Neuronal stem cell (in vitro differentiated cells): ENCODE measurements around the gene TMEM181.
A peak's percentile ranks its signal among the peaks of the same experiment; 100 is the strongest.
"Not testable (repeated sequence)": the region's sequence is repeated elsewhere in the genome, so short reads cannot be mapped to it uniquely, and the experiment has no call there.

Experiments
- DNase-seq: peaks from one replicate; pipeline ENCODE4 v3.0.0-alpha.2; 2013; ENCODE audit warnings: low spot score
- H2AFZ ChIP-seq: one replicate; pipeline ENCODE4 v1.6.1; 2013; ENCODE audit warnings: mild to moderate bottlenecking, low read length, inconsistent platforms
- H2AK5ac ChIP-seq: 2 replicates; pipeline ENCODE4 v1.6.1; 2013; ENCODE audit warnings: low read depth, mild to moderate bottlenecking, inconsistent platforms, low read length, moderate library complexity, mixed read lengths
- H2BK120ac ChIP-seq: 2 replicates; pipeline ENCODE4 v1.6.1; 2013; ENCODE audit warnings: low read depth, mild to moderate bottlenecking, inconsistent platforms, low read length, moderate library complexity, mixed read lengths
- H2BK12ac ChIP-seq: one replicate; pipeline ENCODE4 v1.6.1; 2013; ENCODE audit warnings: low read length, inconsistent platforms
- H2BK15ac ChIP-seq: 2 replicates; pipeline ENCODE4 v1.6.1; 2013; ENCODE audit warnings: mild to moderate bottlenecking, low read length, inconsistent platforms, mixed read lengths
- H2BK5ac ChIP-seq: one replicate; pipeline ENCODE4 v1.6.1; 2013; ENCODE audit warnings: inconsistent platforms, mild to moderate bottlenecking, low read length, moderate library complexity
- H3K14ac ChIP-seq: one replicate; pipeline ENCODE4 v1.6.1; 2013; ENCODE audit warnings: low read length, inconsistent platforms
- H3K18ac ChIP-seq: 2 replicates; pipeline ENCODE4 v1.6.1; 2013; ENCODE audit warnings: low read length, inconsistent platforms
- H3K23ac ChIP-seq: 2 replicates; pipeline ENCODE4 v1.6.1; 2013; ENCODE audit warnings: low read depth, mild to moderate bottlenecking, mixed read lengths, low read length, inconsistent platforms; ENCODE audit not compliant: poor library complexity
- H3K27ac ChIP-seq: replicated peaks from 3 replicates; pipeline ENCODE4 v1.5.1; 2013; ENCODE audit warnings: low read length, inconsistent platforms
- H3K27me3 ChIP-seq, 3 experiments: 2 replicates each; pipeline ENCODE4 v1.6.1; 2013; ENCODE audit warnings: low read length in 3 of 3, mild to moderate bottlenecking in 2 of 3, inconsistent platforms in 1 of 3, low read depth in 1 of 3, mixed read lengths in 1 of 3, moderate library complexity in 1 of 3; ENCODE audit not compliant: control insufficient read depth in 3 of 3, insufficient read depth in 3 of 3
- H3K36me3 ChIP-seq, 2 donors: replicated peaks in 1 of 2; 2 replicates each; pipeline ENCODE4 v1.6.1; 2013; ENCODE audit warnings: low read length in 2 of 2; ENCODE audit not compliant: control insufficient read depth in 2 of 2, insufficient read depth in 2 of 2
- H3K4ac ChIP-seq: 2 replicates; pipeline ENCODE4 v1.6.1; 2013; ENCODE audit warnings: inconsistent platforms, mild to moderate bottlenecking, low read length, moderate library complexity
- H3K4me1 ChIP-seq, 2 donors: 1 replicate in 1 of 2; 2 replicates in 1 of 2; pipeline ENCODE4 v1.6.1; 2013; ENCODE audit warnings: low read length in 2 of 2, low read depth in 1 of 2; ENCODE audit not compliant: control insufficient read depth in 2 of 2, insufficient read depth in 1 of 2
- H3K4me2 ChIP-seq: one replicate; pipeline ENCODE4 v1.6.1; 2013; ENCODE audit warnings: mild to moderate bottlenecking, low read length, inconsistent platforms; ENCODE audit not compliant: insufficient read depth, poor library complexity, severe bottlenecking
- H3K4me3 ChIP-seq, 2 donors: 2 replicates each; pipeline ENCODE4 v1.5.1; 2013; ENCODE audit warnings: low read length in 2 of 2, mild to moderate bottlenecking in 2 of 2, inconsistent platforms in 1 of 2, moderate library complexity in 1 of 2
- H3K79me1 ChIP-seq: one replicate; pipeline ENCODE4 v1.6.1; 2013; ENCODE audit warnings: low read depth, mild to moderate bottlenecking, inconsistent platforms, low read length, moderate library complexity
- H3K9ac ChIP-seq: one replicate; pipeline ENCODE4 v1.6.1; 2013; ENCODE audit warnings: mild to moderate bottlenecking, low read depth, low read length, inconsistent platforms; ENCODE audit not compliant: poor library complexity
- H3K9me3 ChIP-seq, 2 donors: replicated peaks in 1 of 2; 2 replicates each; pipeline versions ENCODE3 to v1.6.1; 2013; ENCODE audit warnings: low read length in 2 of 2, mild to moderate bottlenecking in 2 of 2, inconsistent platforms in 1 of 2, low read depth in 1 of 2, mixed read lengths in 1 of 2, moderate library complexity in 1 of 2; ENCODE audit not compliant: control insufficient read depth in 2 of 2, insufficient read depth in 1 of 2
- H4K8ac ChIP-seq: one replicate; pipeline ENCODE4 v1.6.1; 2013; ENCODE audit warnings: low read depth, mild to moderate bottlenecking, inconsistent platforms, low read length, moderate library complexity
- H4K91ac ChIP-seq: one replicate; pipeline ENCODE4 v1.6.1; 2013; ENCODE audit warnings: low read length, low read depth, mild to moderate bottlenecking, inconsistent platforms; ENCODE audit not compliant: poor library complexity
- WGBS, 2 donors: extraction: QIAGEN DNeasy Blood & Tissue Kit; methylation state at CpG; one replicate each; pipeline ENCODE4 v1.1.7; 2013; ENCODE audit warnings: missing lambda C conversion rate in 2 of 2, mixed read lengths in 1 of 2; ENCODE audit not compliant: insufficient read length in 2 of 2, insufficient replicate concordance in 1 of 2; ENCODE audit errors: extremely low coverage in 2 of 2; 5-methylcytosine and 5-hydroxymethylcytosine counted together

TMEM181 gene

GRCh38 chr6:158552796-158553138 lies 7.1 kb upstream of the TMEM181 start:
- Histone ChIP-seq H4K91ac (no peak overlapping the region), H3K27ac (no peak overlapping the region)

GRCh38 chr6:158554611-158555361 lies 5.1 kb upstream of the TMEM181 start:
- Histone ChIP-seq H3K9me3 (no peaks in the 10 kb centered on the region), H3K4me1 (peaks cover 0 to 4% of the 10 kb centered on the region in 2 donors), H3K18ac (no peak overlapping the region), H3K4me3 (no peak overlapping the region), H2AFZ (peak overlapping the region; percentile 27), H2AK5ac (no peak overlapping the region), H3K36me3 (no peaks in the 10 kb centered on the region), H3K79me1 (no peaks in the 10 kb centered on the region), H4K8ac (no peak overlapping the region), H2BK120ac (no peak overlapping the region), H2BK15ac (no peak overlapping the region), H3K27ac (no peak overlapping the region), H4K91ac (no peak overlapping the region), H3K23ac (no peak overlapping the region), H3K14ac (no peak overlapping the region), H3K9ac (no peak overlapping the region), H3K4me2 (no peak overlapping the region), H3K27me3 (no peaks in the 10 kb centered on the region), H2BK12ac (no peak overlapping the region), H2BK5ac (no peak overlapping the region), H3K4ac (no peak overlapping the region)
- no peak for DNase-seq
- WGBS, 2 donors = no CpG with 5 or more reads among the region's 4 CpGs

More at GRCh38 chr6:158552796-158553138, 7.1 kb upstream of the TMEM181 start:
- Histone ChIP-seq H3K4me2 (no peak overlapping the region), H3K4me1 (no peaks in the 10 kb centered on the region), H2BK5ac (no peak overlapping the region), H3K27me3 (no peaks in the 10 kb centered on the region), H2BK120ac (no peak overlapping the region), H3K14ac (no peak overlapping the region), H3K79me1 (no peaks in the 10 kb centered on the region), H2BK12ac (no peak overlapping the region), H2BK15ac (no peak overlapping the region), H3K18ac (no peak overlapping the region), H3K9ac (no peak overlapping the region), H2AK5ac (no peak overlapping the region), H4K8ac (no peak overlapping the region), H3K23ac (no peak overlapping the region), H3K36me3 (no peaks in the 10 kb centered on the region), H3K4me3 (no peak overlapping the region), H3K4ac (no peak overlapping the region), H3K9me3 (no peaks in the 10 kb centered on the region), H2AFZ (no peak overlapping the region)
- no CpG with 5 or more reads among the region's 5 CpGs for WGBS, 2 donors
- no peak for DNase-seq

- no peak overlapping the region for H3K14ac ChIP-seq
- WGBS, 2 donors = no CpG with 5 or more reads among the region's 7 CpGs
- H3K27ac ChIP-seq = no peak overlapping the region
- no peak overlapping the region for H3K4me3 ChIP-seq
- H2BK120ac ChIP-seq = no peak overlapping the region
- no peaks in the 10 kb centered on the region for H3K79me1 ChIP-seq
- no peaks in the 10 kb centered on the region for H3K36me3 ChIP-seq
- no peak overlapping the region for H3K4me2 ChIP-seq
- no peak overlapping the region for H2BK5ac ChIP-seq
- H3K9me3 ChIP-seq = no peaks in the 10 kb centered on the region
- no peaks in the 10 kb centered on the region for H3K27me3 ChIP-seq
- no peak overlapping the region for H3K23ac ChIP-seq
- H3K4ac ChIP-seq = no peak overlapping the region
- no peak overlapping the region for H3K18ac ChIP-seq
- no peak overlapping the region for H2AFZ ChIP-seq
- H4K91ac ChIP-seq = no peak overlapping the region
- no peak overlapping the region for H2BK15ac ChIP-seq
- no peak overlapping the region for H4K8ac ChIP-seq
- DNase-seq = no peak
- no peak overlapping the region for H2AK5ac ChIP-seq
- H3K4me1 ChIP-seq = peaks cover 2 to 7% of the 10 kb centered on the region in 2 donors
- H2BK12ac ChIP-seq = no peak overlapping the region
- H3K9ac ChIP-seq = no peak overlapping the region
Observed at GRCh38 chr6:158556113-158556512, 3.8 kb upstream of the TMEM181 start.

- WGBS, 2 donors = no CpG with 5 or more reads among the region's 3 CpGs
- H3K23ac ChIP-seq, H3K14ac ChIP-seq, H3K27me3 ChIP-seq, H2BK15ac ChIP-seq, H2AK5ac ChIP-seq, H3K18ac ChIP-seq, H3K4me3 ChIP-seq, H3K4ac ChIP-seq, H2BK120ac ChIP-seq, H3K36me3 ChIP-seq, H3K9ac ChIP-seq, H3K79me1 ChIP-seq, H4K91ac ChIP-seq, H3K27ac ChIP-seq, H3K9me3 ChIP-seq, DNase-seq, H2BK5ac ChIP-seq, H2AFZ ChIP-seq, H2BK12ac ChIP-seq, H3K4me2 ChIP-seq, H4K8ac ChIP-seq: not testable (repeated sequence)
- peaks cover 8 to 12% of the 10 kb centered on the region in 2 donors for H3K4me1 ChIP-seq
Observed at GRCh38 chr6:158557110-158557509, 2.8 kb upstream of the TMEM181 start.
